Activated T-cell treated with anti-CD3 and anti-CD28 coated beads, Interleukin-2, amount 50 U/mL, for 48 hours (primary cell): ENCODE measurements around the gene RTL5.

Source experiments
- DNase-seq, 2 experiments: peaks; one replicate each; pipeline ENCODE4 v3.0.0-alpha.2; 2020

The RTL5 gene

DNA sequence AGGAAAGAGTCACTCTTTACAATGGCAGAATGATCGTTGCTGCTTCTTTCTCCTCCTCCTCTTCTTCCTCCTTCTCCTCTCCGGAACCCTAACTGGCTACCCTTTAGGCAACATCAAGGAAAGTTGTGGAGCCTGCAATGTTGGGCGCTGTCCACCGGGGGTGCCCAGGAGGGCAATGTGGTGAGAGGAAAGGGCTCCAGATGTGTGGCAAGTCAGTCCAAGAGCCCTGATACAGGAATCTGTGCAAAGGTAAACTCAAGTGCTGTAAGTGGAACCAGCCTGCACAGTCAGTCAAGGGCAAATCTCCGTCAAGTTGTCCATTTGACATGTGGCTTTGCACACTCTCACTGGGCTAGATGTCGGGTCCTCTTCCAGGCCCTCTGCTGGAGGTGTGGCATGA lies 2.8 kb downstream of the RTL5 start:
- peak; percentile 50 to 54 for DNase-seq

- DNase-seq = no peak
Measured at GRCh38 chrX:72128183-72128834, 3.4 kb downstream of the RTL5 start.

GRCh38 chrX:72127332-72127731 lies 4.4 kb downstream of the RTL5 start:
- DNase-seq = peak in 1 of 2 experiments; percentile 15

DNA sequence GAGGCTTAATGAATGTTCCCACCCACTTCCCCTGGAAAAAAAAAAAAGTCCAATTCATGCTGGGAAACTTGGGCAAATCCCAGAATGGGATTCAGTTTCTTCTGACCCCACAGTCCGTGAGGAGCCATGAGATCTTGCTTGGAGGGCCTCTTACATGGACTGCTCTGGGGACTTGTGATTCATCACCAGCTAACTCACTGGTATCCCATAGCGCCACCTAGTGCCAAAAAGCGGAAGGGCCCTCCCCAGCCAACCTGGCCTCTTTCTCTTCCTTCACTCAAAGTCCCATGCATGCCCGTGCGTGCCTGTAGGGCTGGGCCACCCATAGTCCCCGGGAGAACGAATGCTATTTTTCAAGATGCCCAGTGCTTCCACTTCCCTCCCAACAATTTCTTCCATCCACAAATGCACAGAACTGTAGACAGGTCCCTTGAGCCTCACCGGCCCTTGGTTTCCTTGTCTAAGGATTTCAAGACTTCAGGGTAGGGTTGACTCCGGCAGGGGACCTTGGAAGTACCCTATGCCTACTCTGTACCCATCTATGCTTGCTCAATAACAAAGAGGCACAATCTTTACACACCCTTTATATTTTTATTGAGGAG lies 5.1 kb downstream of the RTL5 start:
- peak; percentile 92 to 93 for DNase-seq

- no peak for DNase-seq
Measured at GRCh38 chrX:72126048-72126415, 5.7 kb downstream of the RTL5 start.

GRCh38 chrX:72125331-72126047 lies 6.2 kb downstream of the RTL5 start:
- peak in 1 of 2 experiments; percentile 16 for DNase-seq

DNA sequence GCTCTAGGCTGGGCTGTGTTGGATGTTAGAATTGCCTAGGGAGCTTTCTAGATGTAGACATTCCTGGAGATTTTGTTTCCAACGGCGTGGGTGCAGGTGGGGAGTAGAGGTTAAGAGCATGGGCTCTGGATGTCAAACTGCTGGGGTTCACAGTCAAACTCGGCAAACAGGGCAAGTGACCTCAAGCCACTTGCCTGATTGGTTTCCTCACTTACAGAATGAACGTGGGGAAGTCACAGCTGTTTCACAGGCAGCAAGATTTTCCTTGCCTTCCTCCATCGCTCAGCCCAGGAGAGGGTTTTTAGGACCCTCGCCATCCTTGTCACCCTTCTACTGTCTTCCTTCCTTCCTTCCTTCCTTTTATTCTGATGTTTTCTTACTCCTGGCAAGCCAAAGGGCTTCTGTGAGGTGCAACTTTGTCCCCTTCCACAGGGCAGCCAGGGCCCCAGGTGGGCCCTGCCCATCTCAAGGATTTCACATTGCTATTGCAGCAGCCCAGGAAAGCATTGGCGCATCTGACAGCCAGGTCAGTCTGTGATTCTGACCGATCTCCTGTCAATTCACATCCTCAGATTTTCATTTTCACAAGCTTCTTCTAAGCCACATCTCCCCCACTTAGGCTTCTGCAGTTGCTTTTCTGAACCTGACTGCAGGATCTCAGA lies 7.0 kb downstream of the RTL5 start:
- DNase-seq = no peak

DNA sequence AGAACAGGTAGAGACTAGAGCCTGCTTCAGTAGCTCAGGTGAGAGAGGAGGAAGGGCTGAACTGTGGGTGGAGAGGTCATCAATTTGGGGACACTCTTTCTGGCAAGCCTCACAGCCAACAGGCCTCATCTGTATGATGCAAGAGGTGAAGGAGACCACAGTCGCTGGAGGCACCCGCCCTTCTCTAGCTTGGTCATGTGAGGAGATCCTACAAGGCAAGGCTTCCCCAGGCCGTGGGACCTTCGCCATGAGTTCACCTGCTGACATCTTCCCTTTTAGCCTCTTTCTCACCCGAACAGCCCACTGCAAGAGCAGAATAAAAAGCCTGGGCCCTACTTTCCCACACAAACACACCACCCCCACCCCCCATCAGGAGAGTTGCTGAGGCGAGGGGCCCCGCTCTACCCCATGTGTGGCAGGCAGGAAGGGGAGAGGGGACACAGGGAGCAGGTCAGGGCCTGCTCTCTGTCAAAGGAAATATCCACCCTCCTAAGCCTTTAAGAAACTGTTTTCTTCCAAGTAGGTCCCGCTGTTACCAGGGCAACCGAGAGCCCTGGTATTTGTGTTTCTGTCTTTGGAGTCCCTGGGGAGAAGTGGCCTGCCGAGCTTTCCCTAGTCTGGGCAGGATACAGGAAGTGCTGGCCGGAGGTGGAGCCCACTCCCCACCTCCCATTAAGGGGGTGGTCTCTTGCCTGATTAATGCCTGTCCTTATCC lies 8.1 kb downstream of the RTL5 start:
- DNase-seq = no peak

DNA sequence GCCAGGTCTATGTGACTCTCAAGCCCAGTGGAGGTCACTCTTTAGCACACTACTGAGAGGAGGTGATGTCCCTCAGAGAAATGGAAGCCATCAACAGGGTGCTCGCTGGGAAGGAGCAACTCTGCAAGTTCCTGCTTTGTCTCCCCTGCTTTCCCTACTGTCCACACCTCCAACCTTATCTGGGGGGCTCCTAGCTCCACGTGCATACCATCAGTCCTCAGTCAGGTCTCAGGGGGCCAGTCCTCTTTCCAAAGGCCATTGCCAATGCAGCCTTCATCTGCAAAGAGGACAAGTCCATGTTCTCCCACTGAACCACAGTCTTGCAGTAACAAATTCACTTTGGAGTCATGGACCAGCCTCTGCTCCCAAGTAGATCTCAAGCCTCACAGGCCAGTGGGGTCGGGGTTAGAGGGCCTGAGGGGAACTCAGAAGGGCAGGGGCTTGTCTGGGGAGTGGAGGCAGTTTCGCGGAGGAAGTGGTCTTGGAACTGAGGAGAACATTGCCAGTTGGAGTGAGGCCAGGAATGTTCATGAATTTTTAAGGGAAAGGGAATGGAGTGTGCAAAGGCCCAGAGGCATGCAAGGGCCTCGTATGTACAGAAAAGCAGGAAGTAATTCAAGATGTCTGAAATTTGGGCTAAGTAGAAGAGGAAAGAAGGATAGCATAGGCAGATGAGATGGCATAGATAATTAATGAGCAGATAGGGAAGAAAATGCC lies 8.9 kb downstream of the RTL5 start:
- no peak for DNase-seq

- DNase-seq = peak in 1 of 2 experiments; percentile 44
Measured at GRCh38 chrX:72121383-72121782, 10.3 kb downstream of the RTL5 start.

DNA sequence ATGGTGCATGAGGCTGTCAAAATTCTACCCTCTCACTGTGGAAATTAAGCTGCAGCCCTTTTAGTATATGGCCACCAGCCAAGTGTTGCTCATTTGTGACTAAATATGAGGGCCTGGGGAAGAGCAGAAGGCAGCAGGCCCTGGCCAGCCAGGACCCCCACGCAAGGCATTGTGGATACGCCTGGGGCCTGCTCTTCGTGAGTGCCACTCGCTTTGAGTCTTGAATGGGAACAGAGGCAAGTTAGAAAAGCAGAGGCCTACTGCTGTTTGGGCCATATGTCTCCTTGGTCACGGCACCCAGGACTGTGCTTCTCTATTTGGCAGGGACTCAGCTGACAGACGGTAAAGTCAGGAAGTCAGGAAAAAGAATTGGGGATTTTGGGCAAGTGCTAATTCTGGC lies 10.9 kb downstream of the RTL5 start:
- DNase-seq = no peak

- no peak for DNase-seq
Measured at GRCh38 chrX:72117636-72118210, 14.0 kb downstream of the RTL5 start.

DNA sequence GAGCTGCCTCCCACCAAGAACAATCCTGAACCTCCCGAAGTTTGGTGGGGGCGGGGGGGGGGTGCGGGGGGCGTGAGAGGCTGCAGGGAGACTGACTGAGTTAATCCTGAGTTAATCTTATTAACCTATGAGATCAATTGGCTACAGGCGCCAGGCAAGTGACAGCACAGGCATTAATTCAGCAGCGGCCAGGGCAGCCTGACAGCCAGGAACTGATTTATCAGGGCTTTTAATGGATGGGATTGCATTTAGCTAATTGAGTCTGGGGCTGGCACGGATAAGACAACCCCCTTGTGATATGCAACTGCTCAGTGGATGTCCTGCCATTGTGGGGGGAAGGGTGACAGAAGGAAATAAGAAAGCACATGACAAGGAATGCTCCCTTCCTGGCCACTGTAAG lies 16.3 kb downstream of the RTL5 start:
- no peak for DNase-seq

DNA sequence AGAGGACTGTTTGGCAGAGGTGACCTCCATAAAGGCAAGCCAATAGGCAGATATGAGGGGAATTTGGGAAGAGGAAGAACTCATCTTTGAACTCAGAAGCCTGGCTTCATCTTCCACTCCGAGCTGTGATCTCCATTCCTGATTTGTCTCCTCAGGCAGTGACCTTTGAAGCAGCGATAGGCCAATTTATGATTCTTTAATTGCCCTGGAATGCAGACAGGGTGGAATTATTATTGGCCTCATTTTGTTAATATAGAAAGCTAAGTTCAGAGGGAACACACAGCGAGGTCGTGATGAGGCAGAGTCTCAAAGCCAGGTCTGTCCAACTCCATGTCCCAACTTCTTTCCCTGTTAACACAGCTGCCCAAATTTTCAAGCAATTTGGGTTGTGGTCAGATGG lies 16.9 kb downstream of the RTL5 start:
- no peak for DNase-seq

DNA sequence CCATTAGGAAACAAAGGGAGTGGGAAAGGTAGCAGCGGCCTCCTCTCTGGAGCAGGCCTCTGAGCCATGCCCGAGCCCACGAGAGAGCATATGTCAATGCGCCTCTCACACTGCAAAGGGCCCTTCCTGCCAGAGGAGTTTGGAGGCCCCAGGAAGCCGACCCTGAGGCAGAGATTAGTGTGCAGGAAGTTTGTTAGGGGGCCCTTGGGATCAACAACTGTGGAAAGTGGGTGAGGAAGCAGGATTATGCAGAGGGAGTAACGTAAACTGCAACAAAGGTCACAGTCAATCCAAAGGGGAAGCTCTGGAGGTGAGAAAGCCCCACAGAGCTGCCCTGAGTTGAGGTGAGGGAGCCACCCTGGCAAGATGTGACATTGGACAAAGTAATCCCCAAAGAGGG lies 17.4 kb downstream of the RTL5 start:
- no peak for DNase-seq

GRCh38 chrX:72113461-72113860 lies 18.3 kb downstream of the RTL5 start:
- DNase-seq = no peak

- DNase-seq = no peak
Measured at GRCh38 chrX:72110876-72111708, 20.6 kb downstream of the RTL5 start.

- no peak for DNase-seq
Measured at GRCh38 chrX:72110051-72110875, 21.5 kb downstream of the RTL5 start.

- no peak for DNase-seq
Measured at GRCh38 chrX:72108666-72109065, 23.0 kb downstream of the RTL5 start.
